HepG2 (cell line): ENCODE results near the gene DEFB129. TPM values are rescaled to one million over a fixed set of nuclear protein-coding genes. Genes with fewer than 3 reads are reported as not detected.

Experiments
- ATAC-seq: fragments of 200-7000 bp; cut with Tn5 transposase; 3 replicates; pipeline ENCODE4 v1.9.1; 2020; ENCODE audit warnings: mild to moderate bottlenecking, moderate library complexity
- BruUV-seq: library from RNA; stranded (reverse); fragments of 400-500 nt; replicated peaks from 2 replicates; lab custom pipeline; 2021; lab: Mats Ljungman, UMichigan
- CTCF ChIA-PET: fragments of 300-600 bp; formaldehyde crosslinking; extraction: SDS; loops from one replicate; lab custom pipeline; 2021; ENCODE audit warnings: low total read pairs, inconsistent platforms, low intra/inter-chr PET ratio; lab: Yijun Ruan, JAX
- POLR2A ChIA-PET: fragments of 350-600 bp; sonication (Branson Sonifier 250); formaldehyde crosslinking; loops from one replicate; lab custom pipeline; 2020; ENCODE audit warnings: antibody characterized with exemption, inconsistent platforms; lab: Yijun Ruan, JAX
- DNase-seq: peaks from one replicate; pipeline ENCODE4 v3.0.0-alpha.2; 2015; ENCODE audit warnings: low spot score
- FAIRE-seq: peaks from 3 replicates; lab custom pipeline; 2011; peaks lifted over from hg19 to GRCh38; lab: Jason Lieb, UNC
- H2AFZ ChIP-seq: one replicate; pipeline ENCODE4 v1.6.1; 2011; ENCODE audit warnings: low read length, inconsistent platforms
- H3K27ac ChIP-seq: fragments of 300-600 bp; 3 replicates; pipeline ENCODE4 v1.8.0; 2011; ENCODE audit warnings: mixed run types, mild to moderate bottlenecking, mixed read lengths, low read length, inconsistent platforms; ENCODE audit not compliant: insufficient read depth; ENCODE audit errors: extremely low read length
- H3K27me3 ChIP-seq, 2 experiments: fragments of 200-600 bp in 1 of 2; 2 replicates in 1 of 2; 3 replicates in 1 of 2; pipeline versions ENCODE4 v1.6.0 to v1.8.0; 2011; ENCODE audit warnings: low read length in 2 of 2, mild to moderate bottlenecking in 2 of 2, moderate library complexity in 2 of 2, inconsistent platforms in 1 of 2; ENCODE audit not compliant: insufficient read depth in 2 of 2, control insufficient read depth in 1 of 2
- H3K36me3 ChIP-seq, 2 experiments: fragments of 200-600 bp in 1 of 2; replicated peaks in 1 of 2; 2 replicates in 1 of 2; 3 replicates in 1 of 2; pipeline versions ENCODE4 v1.5.1 to v1.8.0; 2011; ENCODE audit warnings: low read length in 2 of 2, inconsistent platforms in 1 of 2; ENCODE audit not compliant: insufficient read depth in 2 of 2, control insufficient read depth in 1 of 2
- H3K4me1 ChIP-seq: 2 replicates; pipeline ENCODE4 v1.5.1; 2012; ENCODE audit warnings: low read length, inconsistent platforms; ENCODE audit not compliant: insufficient read depth
- H3K4me2 ChIP-seq: 2 replicates; pipeline ENCODE4 v1.6.0; 2011; ENCODE audit warnings: low read depth, low read length, inconsistent platforms
- H3K4me3 ChIP-seq, 3 experiments: fragments of 200-600 bp in 1 of 3; sonication (generic), shearing (Covaris generic) in 1 of 3; replicated peaks in 1 of 3; 2 replicates each; pipeline ENCODE4 v1.5.1; 2011 to 2016; ENCODE audit warnings: low read length in 3 of 3, inconsistent platforms in 2 of 3, low read depth in 2 of 3, mild to moderate bottlenecking in 2 of 3, control low read depth in 1 of 3, mixed read lengths in 1 of 3; ENCODE audit not compliant: insufficient read depth in 1 of 3
- H3K79me2 ChIP-seq: one replicate; pipeline ENCODE4 v1.6.1; 2011; ENCODE audit warnings: low read length, inconsistent platforms; ENCODE audit not compliant: insufficient read depth
- H3K9ac ChIP-seq: 2 replicates; pipeline ENCODE4 v1.6.0; 2011; ENCODE audit warnings: mild to moderate bottlenecking, low read depth, low read length, inconsistent platforms; ENCODE audit not compliant: insufficient read depth
- H3K9me3 ChIP-seq: 2 replicates; pipeline ENCODE4 v1.5.1; 2012; ENCODE audit warnings: mild to moderate bottlenecking, low read length
- H4K20me1 ChIP-seq: 2 replicates; pipeline ENCODE4 v1.6.0; 2011; ENCODE audit warnings: inconsistent platforms, mild to moderate bottlenecking, low read length, moderate library complexity; ENCODE audit not compliant: insufficient read depth
- ESRRA ChIP-seq: sonication (generic); formaldehyde crosslinking; IDR thresholded peaks from 2 replicates; pipeline ENCODE4 v1.5.1; 2020; ENCODE audit warnings: mild to moderate bottlenecking, low read depth, missing genetic modification reagents
- FOXK2 ChIP-seq: fragments of 450-650 bp; IDR thresholded peaks from 2 replicates; pipeline ENCODE4 v1.6.1; 2016
- FOXP1 ChIP-seq, 2 experiments: fragments of 450-650 bp in 1 of 2; IDR thresholded peaks; 2 replicates each; pipeline ENCODE4 v1.6.1; 2017 to 2018; ENCODE audit warnings: antibody characterized with exemption in 1 of 2
- KLF11 ChIP-seq: IDR thresholded peaks from 2 replicates; pipeline ENCODE4 v1.6.1; 2016; ENCODE audit warnings: missing compliant biosample characterization
- NR2F6 ChIP-seq, 2 experiments: IDR thresholded peaks; 2 replicates each; pipeline ENCODE4 v1.6.1; 2016; ENCODE audit warnings: antibody characterized with exemption in 1 of 2, mild to moderate bottlenecking in 1 of 2
- ZNF138 ChIP-seq: sonication (generic); formaldehyde crosslinking; IDR thresholded peaks from 2 replicates; pipeline ENCODE4 v1.5.0; 2020; ENCODE audit warnings: mild to moderate bottlenecking, low read depth, missing genetic modification reagents
- ZNF207 ChIP-seq: fragments of 450-650 bp; IDR thresholded peaks from 2 replicates; pipeline ENCODE4 v1.6.1; 2016; ENCODE audit warnings: antibody characterized with exemption, borderline replicate concordance
- ZNF354B ChIP-seq: sonication (generic); formaldehyde crosslinking; IDR thresholded peaks from 2 replicates; pipeline ENCODE4 v1.8.0; 2022; ENCODE audit warnings: mild to moderate bottlenecking, missing genetic modification reagents
- ZNF367 ChIP-seq: sonication (generic); formaldehyde crosslinking; IDR thresholded peaks from 2 replicates; pipeline ENCODE4 v1.4.0; 2020; ENCODE audit warnings: missing genetic modification reagents, borderline replicate concordance
- ZNF557 ChIP-seq: sonication (generic); formaldehyde crosslinking; IDR thresholded peaks from 2 replicates; pipeline ENCODE4 v1.4.0; 2020; ENCODE audit warnings: missing genetic modification reagents
- WGBS: methylation state at CpG from one replicate; pipeline ENCODE4 v1.1.6; 2017; ENCODE audit warnings: low lambda C conversion rate; 5-methylcytosine and 5-hydroxymethylcytosine counted together
- in situ Hi-C: cut with HindIII; loops from 2 replicates; pipeline ENCODE4 v1.10.0; 2017; ENCODE audit warnings: low pct_unique_long_range_greater_than_20kb; ENCODE audit not compliant: extremely low pct_ligation_motif_present
- intact Hi-C: fragments of 100-400 bp; cut with micrococcal nuclease; formaldehyde crosslinking; loops from one replicate; pipeline ENCODE4 v1.10.0; 2022; ENCODE audit not compliant: unreplicated experiment
- polyA plus RNA-seq, 8 experiments: library from polyadenylated mRNA; depleted of rRNA in 3 of 8; stranded (reverse) in 7 of 8; unstranded in 1 of 8; fragments of >200 nt; fragmentation: Illumina TruSeq in 4 of 8; extraction: Trizol in 4 of 8; gene quantifications; 2 replicates each; pipeline versions ENCODE4 v1.2.1 to v1.2.3, GENCODE V29; 2011 to 2016; ENCODE audit warnings: low read depth in 4 of 8, missing spikeins in 1 of 8, mixed read lengths in 1 of 8; ENCODE audit not compliant: insufficient read depth in 1 of 8
- total RNA-seq, 5 experiments: library from RNA; depleted of rRNA; stranded (reverse); fragments of >200 nt; fragmentation: Illumina TruSeq; extraction: Trizol; gene quantifications; 2 replicates each; pipeline ENCODE4 v1.2.3, GENCODE V29; 2016; ENCODE audit warnings: low read depth in 1 of 5

The DEFB129 gene
- total and polyA plus RNA-seq, 2 of the 13 experiments (the other 11 are each of a cell fraction or from before 2014, with no cell fraction given): not detected

- Histone ChIP-seq H3K9ac (no peak overlapping the region), H2AFZ (no peak overlapping the region), H3K9me3 (no peaks in the 10 kb centered on the region), H3K27me3 (no peaks in the 10 kb centered on the region), H3K4me2 (no peak overlapping the region), H3K4me3 (no peak overlapping the region), H3K36me3 (peaks cover 28 to 42% of the 10 kb centered on the region in 2 experiments), H3K79me2 (no peaks in the 10 kb centered on the region), H4K20me1 (no peaks in the 10 kb centered on the region), H3K27ac (no peak overlapping the region), H3K4me1 (no peaks in the 10 kb centered on the region)
- ATAC-seq: no peak
- DNase-seq: no peak
- WGBS: 92% methylated on average over 7 of the region's 7 CpGs
- FAIRE-seq: no peak
- intact Hi-C loops: no loop called here
- TF ChIP-seq ESRRA (CRISPR knock-in tag) (no peak), FOXP1 (IDR thresholded peaks at IDR 0.05) (no peak), FOXP1 (CRISPR knock-in tag; IDR thresholded peaks at IDR 0.05) (no peak), FOXK2 (no peak), ZNF138 (CRISPR knock-in tag) (no peak), ZNF354B (CRISPR knock-in tag) (no peak), ZNF557 (CRISPR knock-in tag) (no peak), ZNF367 (CRISPR knock-in tag) (no peak), NR2F6 (IDR thresholded peaks at IDR 0.05) (no peak), NR2F6 (CRISPR knock-in tag; IDR thresholded peaks at IDR 0.05) (no peak), KLF11 (CRISPR knock-in tag) (no peak), ZNF207 (no peak)
- in situ Hi-C loops: no loop called here
- no TSS peak for BruUV-seq
- CTCF ChIA-PET: no interaction called here
- POLR2A ChIA-PET: no interaction called here
These were observed 48.7 kb downstream of the DEFB129 start for GRCh38 chr20:275791-276190.
